HG03097 (cell line): Measurements from ENCODE around the gene FURIN.
A peak's percentile ranks its signal among the peaks of the same experiment; 100 is the strongest.
"Not testable (repeated sequence)": the region's sequence is repeated elsewhere in the genome, so short reads cannot be mapped to it uniquely, and the experiment has no call there.

Source experiments
- ATAC-seq: cut with Tn5 transposase; IDR thresholded peaks from one replicate; pipeline ENCODE4 v1.9.1; 2021; ENCODE audit not compliant: unreplicated experiment, low FRiP score

The FURIN gene

GRCh38 chr15:90901175-90902039 is 33.0 kb downstream of the FURIN start:
- no peak for ATAC-seq

- peak; percentile 64 for ATAC-seq
Observed at GRCh38 chr15:90902040-90902839, 33.9 kb downstream of the FURIN start.

GRCh38 chr15:90902840-90903732 is 34.7 kb downstream of the FURIN start, which contains the start of gene MAN2A2:
Gene MAN2A2 (plus strand): TSS chr15:90903302. CDS start chr15:90904208, 906 bp downstream.
- ATAC-seq, result peak; percentile 28

DNA sequence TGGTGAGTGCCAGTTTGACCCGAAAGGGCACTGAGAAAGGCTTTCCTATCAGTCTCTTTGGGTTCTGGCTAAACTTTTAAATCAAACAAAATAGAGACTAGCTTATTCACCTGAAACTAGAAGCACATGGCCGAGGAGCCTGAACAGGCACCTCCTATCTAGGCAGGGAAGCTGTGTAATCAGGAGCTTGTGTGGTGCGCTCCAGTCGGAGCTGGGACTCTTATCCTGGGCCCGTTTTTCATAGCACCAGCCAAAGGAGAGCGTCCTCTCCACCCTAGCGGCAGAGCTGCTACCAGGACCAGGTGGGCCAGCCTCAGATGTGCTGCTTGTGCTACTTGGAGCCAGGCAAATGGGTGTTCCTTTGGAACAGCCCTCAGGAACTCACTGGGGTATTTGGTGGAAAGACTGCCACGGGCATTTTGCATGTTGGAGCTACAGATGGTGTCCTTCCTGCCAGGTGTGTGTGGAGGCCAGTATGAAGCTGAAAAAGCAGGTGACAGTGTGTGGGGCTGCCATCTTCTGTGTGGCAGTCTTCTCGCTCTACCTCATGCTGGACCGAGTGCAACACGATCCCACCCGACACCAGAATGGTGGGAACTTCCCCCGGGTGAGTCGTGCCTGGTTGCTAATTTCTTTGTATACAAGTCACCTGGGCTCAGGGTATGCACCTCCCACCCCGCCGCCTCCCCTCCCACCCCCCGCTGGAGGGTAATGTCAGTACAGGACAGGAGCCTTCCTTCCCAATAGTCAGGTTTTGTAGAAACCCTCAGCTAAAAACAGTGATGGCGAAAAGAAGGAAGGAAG is 35.5 kb downstream of the FURIN start:
- ATAC-seq, result no peak

DNA sequence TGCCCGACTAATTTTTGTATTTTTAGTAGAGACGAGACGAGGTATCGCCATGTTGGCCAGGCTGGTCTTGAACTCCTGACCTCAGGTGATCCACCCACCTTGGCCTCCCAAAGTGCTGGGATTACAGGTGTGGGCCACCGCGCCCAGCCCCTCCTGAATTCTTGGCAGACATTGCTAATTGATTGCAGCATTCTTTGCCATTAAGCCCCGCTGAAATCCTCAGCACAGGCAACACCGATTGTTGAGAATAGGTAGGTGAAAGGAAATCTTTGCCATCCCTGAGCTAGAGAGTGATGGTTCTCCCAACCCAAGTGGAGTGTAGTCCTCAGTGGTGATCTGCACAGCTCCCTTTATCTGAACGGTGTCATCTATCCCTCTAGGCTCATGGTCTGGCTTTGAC is 36.4 kb downstream of the FURIN start:
- ATAC-seq, result no peak

DNA sequence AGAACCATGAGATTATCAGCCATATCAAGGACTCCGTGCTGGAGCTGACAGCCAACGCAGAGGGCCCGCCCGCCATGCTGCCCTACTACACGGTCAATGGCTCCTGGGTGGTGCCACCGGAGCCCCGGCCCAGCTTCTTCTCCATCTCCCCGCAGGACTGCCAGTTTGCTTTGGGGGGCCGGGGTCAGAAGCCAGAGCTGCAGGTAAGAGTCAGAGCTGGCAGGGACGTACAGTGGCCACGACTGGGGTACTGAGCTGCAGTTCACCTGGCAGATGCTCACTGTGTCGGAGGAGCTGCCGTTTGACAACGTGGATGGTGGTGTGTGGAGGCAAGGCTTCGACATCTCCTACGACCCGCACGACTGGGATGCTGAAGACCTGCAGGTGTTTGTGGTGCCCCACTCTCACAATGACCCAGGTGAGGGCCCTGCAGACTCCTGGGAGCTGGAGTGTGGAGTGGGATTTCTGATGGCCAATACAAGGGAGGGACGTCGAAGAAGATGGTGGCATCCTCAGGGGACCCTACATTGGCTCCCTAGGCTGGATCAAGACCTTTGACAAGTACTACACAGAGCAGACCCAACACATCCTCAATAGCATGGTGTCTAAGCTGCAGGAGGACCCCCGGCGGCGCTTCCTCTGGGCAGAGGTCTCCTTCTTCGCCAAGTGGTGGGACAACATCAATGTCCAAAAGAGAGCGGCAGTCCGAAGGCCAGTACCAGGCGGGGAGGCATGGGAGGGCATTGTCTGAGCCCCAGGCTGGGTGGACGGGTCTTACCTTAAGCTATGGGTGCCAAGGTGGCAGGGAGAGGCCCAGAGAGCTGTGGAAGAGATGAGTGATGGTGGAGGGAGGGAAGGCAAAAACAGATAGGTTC is 37.2 kb downstream of the FURIN start:
- no peak for ATAC-seq

DNA sequence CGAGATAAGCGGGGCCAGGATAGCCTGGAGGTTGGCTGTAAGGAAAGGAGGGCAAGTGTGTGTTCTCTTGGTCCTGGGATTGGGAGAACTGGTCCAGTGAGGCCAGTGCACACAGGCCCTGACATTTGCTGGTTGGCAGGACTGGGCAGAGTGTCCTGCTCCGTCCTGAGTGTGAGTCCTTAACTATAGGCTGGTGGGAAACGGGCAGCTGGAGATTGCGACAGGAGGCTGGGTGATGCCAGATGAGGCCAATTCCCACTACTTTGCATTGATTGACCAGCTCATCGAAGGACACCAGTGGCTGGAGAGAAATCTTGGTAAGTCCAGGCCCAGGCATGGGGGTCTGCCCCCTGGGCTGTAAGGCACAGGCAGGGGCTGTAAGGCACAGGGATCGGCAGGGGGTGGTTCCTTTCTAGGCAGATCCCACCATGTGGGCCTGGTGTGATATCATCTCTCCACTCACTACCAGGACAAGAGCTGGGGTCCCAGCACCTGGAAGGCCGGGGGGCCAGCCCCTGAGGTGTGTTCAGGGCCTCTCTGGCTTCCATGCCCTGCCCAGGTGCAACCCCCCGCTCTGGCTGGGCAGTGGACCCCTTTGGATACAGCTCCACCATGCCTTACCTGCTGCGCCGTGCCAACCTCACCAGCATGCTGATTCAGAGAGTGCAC is 37.9 kb downstream of the FURIN start:
- ATAC-seq, result no peak

DNA sequence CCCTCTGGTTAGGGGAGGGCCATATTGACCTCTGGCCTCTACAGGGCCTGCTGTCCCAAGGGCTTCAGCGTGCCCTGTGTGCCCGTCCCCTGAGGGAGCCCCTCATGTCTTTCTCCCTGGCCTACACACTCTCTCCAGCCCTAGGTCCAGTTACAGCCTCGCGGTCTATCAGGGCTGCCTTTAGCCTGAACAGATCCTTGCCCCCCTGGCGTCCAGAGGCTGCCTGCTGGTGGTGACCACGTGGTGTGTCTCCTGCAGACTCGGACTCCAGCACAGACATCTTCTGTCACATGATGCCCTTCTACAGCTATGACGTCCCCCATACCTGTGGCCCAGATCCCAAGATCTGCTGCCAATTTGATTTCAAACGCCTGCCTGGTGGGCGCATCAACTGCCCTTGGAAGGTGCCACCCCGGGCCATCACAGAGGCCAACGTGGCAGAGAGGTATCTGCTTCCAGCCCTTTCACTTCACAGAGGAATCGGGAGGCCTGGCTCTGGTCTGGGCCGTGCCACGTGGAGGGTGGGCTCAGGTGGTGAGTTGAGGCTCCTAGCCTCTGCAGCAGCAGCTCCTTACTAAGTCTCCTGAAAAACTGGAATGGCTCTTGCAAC is 38.8 kb downstream of the FURIN start:
- no peak for ATAC-seq

DNA sequence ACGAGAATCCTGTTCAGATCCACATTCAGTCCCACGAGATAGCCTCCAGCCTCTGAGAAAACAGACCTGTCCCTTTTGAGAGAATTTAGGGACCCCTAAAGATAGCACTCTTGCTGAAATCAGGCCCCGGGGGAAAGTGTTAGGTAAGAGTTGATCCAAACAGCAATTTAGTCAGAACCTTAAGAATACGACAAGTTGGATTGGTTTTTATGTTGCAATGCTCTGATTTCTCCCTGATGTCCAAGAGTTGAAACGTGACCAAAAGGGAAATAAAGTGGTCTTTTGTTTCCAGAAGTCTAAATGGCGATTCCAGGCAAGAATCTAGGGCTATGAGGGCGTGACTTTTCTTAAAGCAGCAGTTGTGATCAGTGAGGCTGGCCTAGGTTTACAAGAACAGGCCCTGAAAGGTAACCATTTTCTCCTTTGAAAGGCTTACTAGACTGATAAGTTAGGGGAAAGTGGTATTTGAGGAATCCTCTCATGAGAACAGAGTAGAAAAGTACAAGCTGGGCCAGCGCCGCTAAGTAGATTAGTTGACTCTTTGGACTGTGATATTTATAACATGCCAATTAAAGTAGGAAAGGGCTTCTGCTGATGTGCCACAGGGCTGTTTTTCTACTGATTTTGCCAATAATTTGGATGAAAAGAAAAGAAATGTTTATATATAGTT is 39.6 kb downstream of the FURIN start:
- no peak for ATAC-seq

GRCh38 chr15:90909449-90909848 is 41.1 kb downstream of the FURIN start:
- not testable (repeated sequence) for ATAC-seq

DNA sequence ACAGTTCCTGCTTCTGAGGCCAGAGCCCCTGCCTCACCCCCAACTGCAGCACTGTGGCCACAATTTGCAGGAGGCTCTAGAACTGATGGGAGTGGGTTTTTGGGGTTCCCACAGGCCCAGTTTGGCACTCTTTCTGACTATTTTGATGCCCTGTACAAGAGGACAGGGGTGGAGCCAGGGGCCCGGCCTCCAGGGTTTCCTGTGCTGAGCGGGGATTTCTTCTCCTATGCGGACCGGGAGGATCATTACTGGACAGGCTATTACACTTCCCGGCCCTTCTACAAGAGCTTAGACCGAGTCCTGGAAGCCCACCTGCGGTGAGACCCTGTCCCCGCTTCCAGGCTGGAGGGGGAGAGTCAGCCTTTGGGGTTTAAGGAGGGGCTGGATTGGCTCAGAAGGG is 41.6 kb downstream of the FURIN start:
- no peak for ATAC-seq

- ATAC-seq, result no peak
Observed at GRCh38 chr15:90910441-90911301, 42.3 kb downstream of the FURIN start.

GRCh38 chr15:90911302-90911623 is 42.9 kb downstream of the FURIN start:
- ATAC-seq, result no peak

- no peak for ATAC-seq
Observed at GRCh38 chr15:90911906-90912769, 43.8 kb downstream of the FURIN start.

GRCh38 chr15:90912770-90913075 is 44.3 kb downstream of the FURIN start:
- no peak for ATAC-seq

DNA sequence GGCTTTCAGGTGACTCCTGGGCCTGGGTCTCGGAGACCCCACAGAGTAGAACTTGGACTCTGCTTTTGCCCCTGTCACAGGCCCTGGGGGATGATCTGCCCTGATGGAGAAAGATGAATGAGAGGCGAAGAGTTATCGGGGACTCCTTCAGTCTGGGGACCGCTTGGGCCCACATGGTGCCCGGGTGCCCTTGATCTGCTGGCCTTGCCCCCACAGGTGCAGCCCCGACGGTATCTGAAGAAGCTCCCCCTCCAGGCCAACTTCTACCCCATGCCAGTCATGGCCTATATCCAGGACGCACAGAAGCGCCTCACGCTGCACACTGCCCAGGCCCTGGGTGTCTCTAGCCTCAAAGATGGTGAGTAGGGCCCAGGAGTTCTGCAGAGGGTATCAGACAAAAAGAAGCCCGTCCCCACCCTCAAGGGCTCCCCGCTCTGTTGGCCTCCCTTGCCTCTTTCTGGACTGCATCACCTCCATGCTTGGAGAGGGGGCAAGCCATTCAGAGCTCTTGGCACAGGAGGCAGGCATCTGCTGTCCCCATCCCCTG is 45.1 kb downstream of the FURIN start:
- ATAC-seq, result no peak
